GM19193 (cell line): Measurements from ENCODE around the gene MIA2.

Experiments
- POLR2A ChIP-seq: IDR thresholded peaks from 4 replicates; pipeline ENCODE4 v1.6.1; 2011; ENCODE audit not compliant: insufficient read depth, insufficient read length; ENCODE audit errors: extremely low read depth

MIA2 gene

DNA sequence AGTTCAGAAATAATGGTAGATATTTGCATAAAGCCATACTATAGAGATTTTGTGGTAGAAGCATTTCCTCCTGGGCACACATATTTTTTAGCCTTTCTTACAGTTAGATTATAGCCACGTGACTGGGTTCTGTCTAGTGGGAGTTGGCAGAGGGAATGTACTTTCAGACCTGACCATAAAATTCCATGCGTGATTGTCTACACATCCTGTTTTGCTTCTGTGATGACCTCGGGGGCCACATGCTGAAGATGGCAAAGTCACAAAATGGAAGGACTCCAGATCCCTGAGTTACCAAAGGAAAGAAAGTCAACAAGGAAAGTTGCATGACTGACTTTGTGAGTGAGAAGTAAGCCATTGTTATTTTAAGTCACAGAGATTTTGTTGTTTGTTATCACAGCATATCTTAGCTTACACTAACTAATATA, 14.6 kb upstream of the MIA2 start:
- no peak for TF ChIP-seq POLR2A

DNA sequence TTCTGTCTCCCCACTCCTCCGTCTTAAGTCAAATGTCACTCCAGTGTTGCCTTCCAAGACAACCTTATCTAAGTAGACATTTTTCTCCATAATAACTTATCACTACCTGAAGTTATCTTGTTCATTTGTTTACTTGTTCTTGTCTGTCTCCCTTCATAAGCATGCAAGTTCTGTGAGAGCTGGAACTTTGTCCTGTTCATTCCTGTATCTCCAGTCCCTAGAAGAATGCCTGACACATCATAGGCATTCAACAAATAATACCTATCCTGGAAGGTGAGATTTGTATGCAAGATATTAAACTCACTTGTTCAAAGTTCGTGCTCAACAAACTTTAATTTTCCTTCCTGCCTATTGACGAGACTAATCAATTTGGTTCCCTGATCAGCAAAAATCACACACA, 5.7 kb upstream of the MIA2 start:
- no peak for TF ChIP-seq POLR2A

DNA sequence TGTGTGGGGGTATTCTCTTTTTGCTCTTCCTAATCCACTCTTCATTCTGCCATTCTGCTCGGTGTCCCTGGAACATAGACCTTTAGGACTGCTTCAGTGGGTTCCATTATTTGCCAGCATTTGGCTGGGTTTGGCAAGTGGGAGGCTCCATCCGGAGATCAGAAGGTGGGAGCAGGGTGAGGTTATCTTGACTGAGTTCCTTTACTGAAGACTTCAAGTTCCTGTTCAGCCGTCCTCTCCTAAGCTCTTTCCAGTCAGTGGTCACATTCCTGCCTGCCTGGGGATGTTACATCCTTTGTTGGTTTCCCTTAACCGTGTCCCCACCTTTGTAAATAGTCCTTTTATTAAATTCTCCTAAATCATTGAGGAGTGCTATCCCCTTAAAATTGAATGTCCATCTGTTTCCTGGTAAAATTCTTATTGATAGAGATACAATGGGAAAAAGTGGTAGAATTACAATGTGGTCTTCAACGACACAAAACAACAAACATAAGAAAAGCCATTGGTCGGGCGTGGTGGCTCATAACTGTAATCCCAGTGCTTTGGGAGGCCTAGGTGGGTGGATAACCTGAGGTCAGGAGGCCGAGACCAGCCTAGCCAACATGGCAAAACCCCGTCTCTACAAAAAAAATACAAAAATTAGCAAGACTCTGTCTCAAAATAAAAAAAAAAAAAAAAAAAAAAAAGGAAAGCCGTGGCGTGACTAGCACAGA, 5.0 kb upstream of the MIA2 start:
- no peak for TF ChIP-seq POLR2A

DNA sequence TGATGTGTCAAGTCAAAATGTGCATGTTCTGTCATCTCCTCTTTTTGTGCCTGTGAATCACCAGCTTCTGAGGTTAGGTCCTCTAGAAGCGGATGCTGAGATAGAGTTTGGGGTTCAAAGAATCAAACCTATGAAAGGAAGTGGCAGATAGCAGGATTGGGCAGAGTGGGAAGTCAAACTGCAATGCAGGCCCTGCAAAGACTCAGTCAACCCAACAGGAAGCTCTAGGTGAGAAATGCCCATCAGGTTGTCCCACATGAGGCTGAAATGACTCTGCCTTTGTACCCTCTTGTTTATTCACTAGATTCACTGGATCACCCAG, 4.5 kb upstream of the MIA2 start:
- no peak for TF ChIP-seq POLR2A

DNA sequence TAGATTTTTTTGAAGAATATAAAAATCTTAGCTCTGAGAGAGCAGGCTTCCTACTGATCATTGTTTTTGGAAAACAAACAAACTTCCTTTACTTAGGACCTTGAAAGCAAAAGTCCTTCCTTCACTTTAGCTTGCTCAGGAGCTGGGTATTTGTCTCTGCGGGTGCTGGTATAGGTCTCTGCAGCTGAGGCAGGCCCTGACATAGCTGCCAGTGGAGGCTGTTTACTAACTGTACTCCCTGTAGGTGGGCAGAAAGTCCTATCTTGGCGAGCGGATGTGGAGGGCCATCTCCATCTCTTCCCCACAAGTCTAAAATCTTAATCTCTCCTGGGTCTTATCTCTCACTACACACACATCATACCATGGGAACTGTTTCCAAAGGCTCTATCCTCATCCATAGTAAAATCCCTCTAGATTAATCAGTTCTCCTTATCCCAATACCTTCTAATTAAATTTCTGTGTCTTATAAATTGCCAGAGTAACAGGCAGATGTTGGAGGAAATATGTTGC, 4.1 kb upstream of the MIA2 start:
- TF ChIP-seq POLR2A = no peak

DNA sequence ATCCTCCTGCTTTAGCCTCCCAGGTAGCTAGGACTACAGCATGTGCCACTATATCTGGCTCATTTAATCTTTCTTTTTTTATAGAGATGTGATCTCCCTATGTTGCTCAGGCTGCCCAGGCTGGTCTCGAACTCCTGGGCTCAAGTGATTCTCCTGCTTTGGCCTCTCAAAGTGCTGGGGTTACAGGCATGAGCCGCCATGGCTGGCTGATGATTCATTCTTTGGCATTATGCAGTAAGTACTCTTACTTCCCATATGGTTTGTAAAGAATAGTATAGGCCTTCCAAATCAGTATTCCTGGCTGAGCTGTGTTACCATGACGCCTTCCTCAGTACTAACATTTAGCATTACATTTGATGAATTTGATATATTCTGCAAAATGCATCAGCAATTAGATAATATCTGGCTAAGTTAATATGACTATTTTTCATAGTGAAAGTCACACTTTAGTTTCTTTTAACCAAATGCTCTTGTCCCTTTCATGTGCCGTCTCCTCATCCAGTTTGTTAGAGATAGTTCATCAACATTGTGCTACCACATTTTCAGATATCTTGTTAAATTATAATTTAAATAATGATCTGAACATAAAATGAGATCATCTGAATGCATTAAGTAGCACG, 3.2 kb upstream of the MIA2 start:
- no peak for TF ChIP-seq POLR2A

DNA sequence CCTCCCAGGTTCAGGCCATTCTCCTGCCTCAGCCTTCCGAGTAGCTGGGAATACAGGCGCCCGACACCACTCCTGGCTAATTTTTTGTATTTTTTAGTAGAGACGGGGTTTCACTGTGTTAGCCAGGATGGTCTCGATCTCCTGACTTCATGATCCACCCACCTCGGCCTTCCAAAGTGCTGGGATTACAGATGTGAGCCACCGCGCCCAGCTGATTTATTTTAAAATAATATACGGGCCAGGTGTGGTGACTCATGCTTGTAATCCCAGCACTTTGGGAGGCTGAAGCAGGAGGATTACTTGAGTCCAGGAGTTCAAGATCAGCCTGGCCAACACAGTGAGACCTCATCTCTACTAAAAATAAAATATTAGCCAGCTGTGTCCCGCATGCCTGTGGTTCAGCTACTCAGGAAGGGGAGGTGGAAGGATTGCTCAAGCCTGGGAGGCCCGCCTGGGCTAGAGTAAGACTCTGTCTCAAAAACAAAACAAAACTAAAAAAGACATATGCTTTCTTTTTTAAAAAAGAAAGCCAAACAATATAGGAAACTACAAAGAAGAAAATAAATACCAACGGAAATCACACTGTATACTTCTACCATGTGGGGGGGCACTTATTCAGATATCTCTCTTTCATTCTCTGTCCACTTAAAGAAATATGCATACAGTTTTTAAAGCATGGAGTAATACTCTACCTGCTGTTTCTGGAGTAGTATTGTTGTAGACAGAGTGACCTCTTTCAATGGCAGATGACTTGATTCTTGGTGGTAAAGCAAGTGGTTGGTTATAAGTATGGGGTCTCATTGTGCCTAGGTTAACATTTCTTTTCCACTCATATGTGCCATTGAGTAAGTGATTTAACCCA, 930 bp upstream of the MIA2 start:
- no peak for TF ChIP-seq POLR2A

DNA sequence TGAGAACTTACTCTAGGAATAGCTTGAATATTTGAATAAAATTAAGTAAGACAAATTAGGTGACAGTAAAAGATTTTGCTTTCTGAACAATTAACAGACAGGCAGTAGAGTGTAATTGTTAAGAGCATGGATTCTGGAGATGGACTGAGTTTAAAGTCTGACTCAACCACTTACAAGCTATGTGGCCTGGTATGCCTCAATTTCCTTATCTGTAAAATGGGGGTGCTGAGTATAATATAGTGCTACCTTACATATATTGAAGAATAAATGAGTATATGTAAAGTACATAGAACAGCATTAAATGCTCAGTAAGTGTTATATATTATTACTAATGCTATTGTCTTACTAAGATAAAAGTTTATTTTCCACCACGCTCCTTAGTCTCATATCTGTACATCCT, 7.1 kb downstream of the MIA2 start:
- TF ChIP-seq POLR2A = no peak

DNA sequence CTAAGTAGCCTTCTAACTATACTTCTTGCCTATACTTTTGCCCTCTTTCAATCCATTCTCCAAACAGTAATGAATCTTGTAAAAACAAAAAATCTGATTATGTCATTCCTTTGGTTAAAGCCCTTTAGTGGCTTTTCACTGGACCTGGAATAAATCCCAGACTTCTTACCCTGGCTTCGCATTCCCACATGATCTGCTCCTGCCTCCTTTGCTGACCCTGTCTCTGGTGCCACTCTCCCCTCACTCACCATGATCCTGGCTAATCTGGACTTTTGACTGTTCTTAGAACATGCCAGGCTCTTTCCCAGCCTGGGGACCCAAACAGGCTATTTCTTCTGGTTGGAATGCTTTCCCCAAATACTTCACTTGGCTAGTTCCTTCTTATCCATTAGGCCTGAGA, 7.9 kb downstream of the MIA2 start:
- no peak for TF ChIP-seq POLR2A

DNA sequence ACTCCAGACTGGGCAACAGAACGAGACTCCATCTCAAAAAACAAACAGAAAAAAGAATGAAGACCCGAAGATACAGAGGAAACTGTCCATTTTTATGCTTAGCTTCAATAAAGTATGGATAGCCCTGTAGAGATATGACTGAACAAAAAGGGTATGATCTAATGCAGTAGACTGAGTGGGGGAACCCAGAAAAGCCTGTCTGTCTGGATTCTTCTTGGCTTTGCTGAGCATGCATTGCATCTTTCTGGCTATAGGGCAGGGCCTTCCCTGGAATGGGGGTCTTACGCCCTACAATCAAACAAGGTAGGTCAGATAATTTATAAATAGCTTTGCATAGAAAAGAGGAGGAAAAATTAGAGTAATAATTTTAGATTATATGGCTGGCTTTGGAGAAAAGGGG, 10.1 kb downstream of the MIA2 start:
- TF ChIP-seq POLR2A = no peak

DNA sequence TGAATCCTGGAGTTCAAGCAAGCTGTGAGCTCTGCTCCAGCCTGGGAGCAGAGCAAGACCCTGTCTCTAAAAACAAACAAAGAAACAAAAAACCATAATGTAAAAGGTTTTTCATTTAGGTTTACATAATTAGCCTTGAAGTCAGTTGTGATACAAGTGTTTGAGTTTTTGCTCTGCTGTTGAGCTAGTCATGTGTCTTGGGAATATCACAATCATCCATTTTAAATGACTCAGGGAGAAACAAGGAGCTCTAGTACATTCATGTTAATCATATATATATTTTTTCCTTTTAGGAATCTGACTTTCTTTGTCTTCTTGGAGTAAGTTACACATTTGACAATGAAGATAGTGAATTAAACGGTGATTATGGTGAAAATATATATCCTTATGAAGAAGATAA, 12.9 kb downstream of the MIA2 start:
- TF ChIP-seq POLR2A = no peak

DNA sequence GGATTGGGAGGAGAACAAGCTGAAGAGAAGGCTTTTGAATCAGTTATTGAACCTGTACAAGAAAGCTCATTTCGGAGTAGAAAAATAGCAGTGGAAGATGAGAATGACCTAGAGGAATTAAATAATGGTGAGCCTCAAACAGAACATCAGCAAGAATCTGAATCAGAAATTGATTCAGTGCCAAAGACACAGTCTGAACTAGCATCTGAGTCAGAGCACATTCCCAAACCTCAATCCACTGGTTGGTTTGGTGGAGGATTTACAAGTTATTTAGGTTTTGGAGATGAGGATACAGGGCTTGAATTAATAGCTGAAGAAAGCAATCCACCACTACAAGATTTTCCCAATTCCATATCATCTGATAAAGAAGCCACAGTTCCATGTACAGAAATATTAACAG, 13.5 kb downstream of the MIA2 start:
- no peak for TF ChIP-seq POLR2A

DNA sequence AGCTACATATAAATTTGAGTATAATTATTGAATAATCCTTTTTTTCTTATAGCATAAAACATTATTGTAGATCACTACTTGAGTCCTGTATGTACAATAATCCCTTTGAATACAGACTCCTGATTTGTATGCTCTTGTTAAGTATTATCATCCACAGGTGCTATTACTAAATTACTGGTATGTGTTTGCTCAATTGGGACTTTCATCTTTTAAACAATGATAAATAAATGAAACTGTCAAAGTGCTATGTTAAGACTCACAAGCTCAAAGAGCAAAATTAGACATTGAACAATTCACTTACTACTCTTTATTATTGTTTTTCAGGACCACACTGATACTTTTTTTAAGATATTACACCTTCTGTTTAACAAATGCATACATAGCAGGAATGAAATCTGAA, 17.8 kb downstream of the MIA2 start:
- no peak for TF ChIP-seq POLR2A

DNA sequence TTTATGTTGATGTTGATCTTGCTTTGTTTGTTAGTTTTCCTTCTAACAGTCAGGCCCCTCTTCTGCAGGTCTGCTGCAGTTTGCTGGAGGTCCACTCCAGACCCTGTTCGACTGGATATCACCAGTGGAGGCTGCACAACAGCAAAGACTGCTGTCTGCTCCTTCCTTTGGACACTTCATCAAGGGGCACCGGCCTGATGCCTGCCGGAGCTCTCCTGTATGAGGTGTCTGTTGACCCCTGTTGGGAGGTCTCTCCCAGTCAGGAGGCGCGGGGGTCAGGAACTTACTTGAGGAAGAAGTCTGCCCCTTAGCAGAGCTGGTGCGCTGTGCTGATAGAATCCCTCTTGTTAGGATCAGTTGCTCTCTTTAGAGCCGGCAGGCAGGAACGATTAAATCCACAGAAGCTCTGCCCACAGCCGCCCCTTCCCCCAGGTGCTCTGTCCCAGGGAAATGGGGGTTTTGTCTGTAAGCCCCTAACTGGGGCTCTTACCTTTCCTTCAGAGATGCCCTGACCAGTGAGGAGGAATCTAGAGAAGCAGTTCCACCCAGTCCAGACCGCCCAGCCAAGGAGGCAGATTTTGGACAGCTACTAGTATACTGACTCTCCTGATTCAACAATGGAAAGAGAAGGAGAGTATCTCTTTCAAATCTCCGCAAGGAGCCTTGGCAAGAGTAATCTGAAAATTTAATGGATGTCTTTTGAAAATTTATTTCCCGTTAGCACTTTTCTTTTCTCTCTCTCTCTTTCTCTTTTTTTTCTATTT, 25.2 kb downstream of the MIA2 start:
- no peak for TF ChIP-seq POLR2A

DNA sequence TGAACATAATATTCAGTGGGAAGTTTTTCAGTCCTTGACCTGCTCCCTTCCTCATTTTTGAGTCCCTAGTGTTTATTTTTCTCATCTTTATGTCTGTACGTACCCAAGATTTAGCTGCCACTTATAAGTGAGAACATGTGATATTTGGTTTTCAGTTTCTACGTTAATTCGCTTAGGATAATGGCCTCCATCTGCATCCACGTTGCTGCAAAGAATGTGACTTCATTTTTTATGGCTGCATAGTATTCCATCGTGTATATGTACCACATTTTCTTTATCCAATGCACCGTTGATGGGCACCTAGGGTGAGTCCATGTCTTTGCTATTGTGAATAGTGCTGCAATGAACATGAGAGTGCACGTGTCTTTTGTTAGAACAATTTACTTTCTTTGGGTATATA, 30.3 kb downstream of the MIA2 start:
- no peak for TF ChIP-seq POLR2A

DNA sequence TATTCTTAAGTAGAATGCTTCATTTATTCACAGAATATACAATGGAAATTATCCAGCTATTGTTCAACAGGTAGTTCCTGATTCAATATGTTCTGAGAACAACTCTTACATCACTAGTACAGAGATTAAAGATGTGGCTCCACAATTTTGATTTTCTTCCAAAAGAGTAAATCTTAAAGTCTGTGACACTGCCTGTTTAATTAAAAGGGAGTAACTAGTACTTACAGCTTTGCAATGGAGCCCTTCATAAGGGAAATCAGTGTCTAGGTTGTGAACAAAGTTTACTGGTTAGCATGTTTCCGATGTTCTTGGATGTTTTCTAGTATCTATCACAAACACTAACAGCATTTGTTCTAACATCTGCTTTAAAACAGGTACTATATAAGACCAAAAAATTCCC, 30.8 kb downstream of the MIA2 start:
- no peak for TF ChIP-seq POLR2A

DNA sequence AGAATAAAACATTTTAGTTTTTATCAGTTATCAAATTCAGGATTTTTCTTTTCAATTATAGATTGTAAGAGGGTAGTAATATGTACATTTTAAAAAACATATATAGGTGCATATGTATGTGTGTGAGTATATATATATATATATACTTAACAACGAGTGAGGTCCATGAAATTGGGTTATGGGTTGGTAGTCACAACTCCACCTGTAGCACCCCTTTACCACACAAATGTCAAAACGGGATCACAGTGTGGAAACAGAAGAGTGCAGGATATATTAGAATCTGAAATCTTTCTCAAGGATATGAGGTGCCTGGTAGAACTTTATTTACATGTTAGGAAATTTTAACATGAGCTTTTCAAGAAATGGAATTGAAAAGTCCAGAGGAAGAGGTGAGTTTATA, 31.3 kb downstream of the MIA2 start:
- TF ChIP-seq POLR2A = no peak
